Measurements from ENCODE around the gene KIF20B.

DNA sequence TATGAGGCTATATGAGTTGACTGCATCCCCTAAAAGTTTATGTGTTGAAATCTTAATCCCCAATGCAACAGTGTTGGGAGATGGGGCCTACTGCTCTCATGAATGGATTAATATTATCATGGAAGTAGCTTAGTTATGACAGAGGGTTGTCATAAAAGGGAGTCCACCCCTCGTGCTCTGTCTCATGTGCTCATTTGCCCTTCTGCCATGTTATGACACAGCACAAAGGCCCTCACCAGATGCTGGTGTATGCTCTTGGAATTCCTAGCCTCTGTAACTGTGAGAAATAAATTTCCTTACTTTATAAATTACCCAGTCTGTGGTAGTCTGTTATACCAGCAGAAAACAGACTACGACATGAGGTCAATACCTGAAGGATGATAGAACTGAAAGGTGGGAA is 38.8 kb upstream of the KIF20B start:
- no peak for TF ChIP-seq POLR2A (IDR thresholded peaks at IDR 0.05)
- TF ChIP-seq, protein P1, sequence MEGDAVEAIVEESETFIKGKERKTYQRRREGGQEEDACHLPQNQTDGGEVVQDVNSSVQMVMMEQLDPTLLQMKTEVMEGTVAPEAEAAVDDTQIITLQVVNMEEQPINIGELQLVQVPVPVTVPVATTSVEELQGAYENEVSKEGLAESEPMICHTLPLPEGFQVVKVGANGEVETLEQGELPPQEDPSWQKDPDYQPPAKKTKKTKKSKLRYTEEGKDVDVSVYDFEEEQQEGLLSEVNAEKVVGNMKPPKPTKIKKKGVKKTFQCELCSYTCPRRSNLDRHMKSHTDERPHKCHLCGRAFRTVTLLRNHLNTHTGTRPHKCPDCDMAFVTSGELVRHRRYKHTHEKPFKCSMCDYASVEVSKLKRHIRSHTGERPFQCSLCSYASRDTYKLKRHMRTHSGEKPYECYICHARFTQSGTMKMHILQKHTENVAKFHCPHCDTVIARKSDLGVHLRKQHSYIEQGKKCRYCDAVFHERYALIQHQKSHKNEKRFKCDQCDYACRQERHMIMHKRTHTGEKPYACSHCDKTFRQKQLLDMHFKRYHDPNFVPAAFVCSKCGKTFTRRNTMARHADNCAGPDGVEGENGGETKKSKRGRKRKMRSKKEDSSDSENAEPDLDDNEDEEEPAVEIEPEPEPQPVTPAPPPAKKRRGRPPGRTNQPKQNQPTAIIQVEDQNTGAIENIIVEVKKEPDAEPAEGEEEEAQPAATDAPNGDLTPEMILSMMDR (IDR thresholded peaks at IDR 0.05 in 8 of 11, conservative IDR thresholded peaks at IDR 0.05 in 3 of 11) = no peak

Data from spleen (tissue), 7 donors.